Measurements from ENCODE around the gene ELMOD1. TPM values are rescaled to one million over a fixed set of nuclear protein-coding genes. Genes with fewer than 3 reads are reported as not detected.

Gene ELMOD1
- total and polyA plus RNA-seq, 2 of the 4 experiments (the other 2 are of a cell fraction) = 0.18 to 0.29 TPM

GRCh38 chr11:107677924-107678631 is 87.1 kb downstream of the ELMOD1 start:
- Histone ChIP-seq H2BK120ac (ENCODE audit: low read depth, low read length) (no peak overlapping the region), H4K20me1 (ENCODE audit: insufficient read depth, low read length) (no peaks in the 10 kb centered on the region), H3K18ac (ENCODE audit: low read depth, low read length) (no peak overlapping the region), H3K56ac (ENCODE audit: extremely low read depth, insufficient read depth, low read length) (no peak overlapping the region), H2AK5ac (ENCODE audit: low read depth, low read length) (no peak overlapping the region), H2AK9ac (replicated peaks; ENCODE audit: low read depth, low read length, poor library complexity) (no peak overlapping the region), H3K79me1 (ENCODE audit: low read depth in 1 of 2, low read length in 2 of 2) (no peaks in the 10 kb centered on the region), H2BK15ac (ENCODE audit: low read depth, low read length) (no peak overlapping the region), H3K27me3 (ENCODE audit: control insufficient read depth, insufficient read depth, low read length) (peaks cover 14% of the 10 kb centered on the region), H2BK5ac (ENCODE audit: low read depth, low read length, poor library complexity, severe bottlenecking) (no peak overlapping the region), H4K5ac (ENCODE audit: low read depth, low read length) (no peak overlapping the region), H2BK20ac (ENCODE audit: low read depth, low read length) (no peak overlapping the region), H2AFZ (replicated peaks; ENCODE audit: low read length, poor library complexity) (no peak overlapping the region), H3K4ac (ENCODE audit: low read depth, low read length) (no peak overlapping the region), H3K27ac (ENCODE audit: insufficient read depth, low read length) (no peak overlapping the region), H4K8ac (ENCODE audit: low read depth in 2 of 2, low read length in 2 of 2) (no peak overlapping the region), H3K4me3 (ENCODE audit: insufficient read depth, low read depth, low read length) (no peak overlapping the region), H3K4me2 (ENCODE audit: low read depth, low read length) (no peak overlapping the region), H3K9me3 (ENCODE audit: control insufficient read depth, insufficient read depth, low read length) (no peaks in the 10 kb centered on the region), H3K14ac (replicated peaks; ENCODE audit: low read depth, low read length) (no peak overlapping the region), H4K91ac (ENCODE audit: insufficient read depth, low read depth, low read length) (no peak overlapping the region), H3K36me3 (ENCODE audit: control insufficient read depth, insufficient read depth, low read length) (no peaks in the 10 kb centered on the region), H3K9me1 (ENCODE audit: insufficient read depth, low read length) (no peaks in the 10 kb centered on the region), H3K9ac (ENCODE audit: low read depth, low read length) (no peak overlapping the region), H3K23ac (ENCODE audit: low read depth, low read length) (no peak overlapping the region), H3K4me1 (ENCODE audit: control insufficient read depth, insufficient read depth, low read length) (no peaks in the 10 kb centered on the region)
- TF ChIP-seq POLR2A (IDR thresholded peaks at IDR 0.05; ENCODE audit: low read depth, low read length) (no peak), NFE2L2 (IDR thresholded peaks at IDR 0.05; ENCODE audit: low read depth, low read length) (no peak), BHLHE40 (IDR thresholded peaks at IDR 0.05; ENCODE audit: low read depth, low read length) (no peak), ELK1 (IDR thresholded peaks at IDR 0.05; ENCODE audit: borderline replicate concordance, low read depth, low read length) (no peak), SMC3 (IDR thresholded peaks at IDR 0.05; ENCODE audit: low read depth, low read length) (no peak), CTCF (conservative IDR thresholded peaks at IDR 0.05; ENCODE audit: low read depth, low read length) (no peak), CEBPB (IDR thresholded peaks at IDR 0.05; ENCODE audit: low read depth, low read length) (no peak), MAZ (IDR thresholded peaks at IDR 0.05; ENCODE audit: borderline replicate concordance, low read depth, low read length) (no peak), MXI1 (IDR thresholded peaks at IDR 0.05; ENCODE audit: borderline replicate concordance, low read depth, low read length) (no peak), RAD21 (IDR thresholded peaks at IDR 0.05; ENCODE audit: low read length) (no peak), USF2 (IDR thresholded peaks at IDR 0.05; ENCODE audit: low read depth, low read length) (no peak), RFX5 (IDR thresholded peaks at IDR 0.05; ENCODE audit: low read depth, low read length) (no peak), MAFK (IDR thresholded peaks at IDR 0.05; ENCODE audit: low read depth, low read length) (no peak), FOS (IDR thresholded peaks at IDR 0.05; ENCODE audit: low read depth, low read length) (no peak), CHD1 (IDR thresholded peaks at IDR 0.05; ENCODE audit: low read depth, low read length) (no peak), RCOR1 (IDR thresholded peaks at IDR 0.05; ENCODE audit: insufficient replicate concordance, low read length) (no peak)
- POLR2A ChIA-PET (ENCODE audit: unreplicated experiment) = no interaction called here
- CTCF ChIA-PET = no interaction called here
- ATAC-seq (ENCODE audit: low read depth) (no peak), DNase-seq (no peak)
- intact Hi-C loops (cut with micrococcal nuclease) (no loop called here), in situ Hi-C loops (cut with MboI; ENCODE audit: low sequenced_read_pairs) (no loop called here), dilution Hi-C loops (cut with HindIII; ENCODE audit: low sequenced_read_pairs, unreplicated experiment) (no loop called here)
- no CpG with 5 or more reads among the region's 7 CpGs for WGBS, 2 experiments (ENCODE audit: extremely low coverage in 2 of 2, insufficient read length in 1 of 2)
- BruUV-seq (replicated peaks) = no TSS peak
